A549 (cell line): ENCODE measurements around the gene ADAMTSL3. TPM values are rescaled to one million over a fixed set of nuclear protein-coding genes. Genes with fewer than 3 reads are reported as not detected.
"Not testable (repeated sequence)": the region's sequence is repeated elsewhere in the genome, so short reads cannot be mapped to it uniquely, and the experiment has no call there.

Experiments
- ATAC-seq, 2 experiments: fragments of 200-7000 bp in 1 of 2; fragments of >200 bp in 1 of 2; cut with Nextera tagmentation in 1 of 2; cut with Tn5 transposase in 1 of 2; 3 replicates each; pipeline versions ENCODE4 v1.8.0 to v1.9.1; 2018 to 2020; ENCODE audit warnings: mild to moderate bottlenecking in 1 of 2, moderate library complexity in 1 of 2
- CTCF ChIA-PET: fragments of 300-600 bp; sonication (Branson Sonifier 250); formaldehyde crosslinking; extraction: SDS; loops from one replicate; lab custom pipeline; 2021; ENCODE audit warnings: antibody characterized with exemption, inconsistent platforms; lab: Yijun Ruan, JAX
- POLR2A ChIA-PET: fragments of 350-600 bp; formaldehyde crosslinking; extraction: SDS; loops from one replicate; lab custom pipeline; 2021; ENCODE audit warnings: antibody characterized with exemption, inconsistent platforms; lab: Yijun Ruan, JAX
- DNase-seq, 2 experiments: peaks; one replicate each; pipeline versions ENCODE4 v3.0.0 to v3.0.0-alpha.2; 2011 to 2016; ENCODE audit warnings: low read depth in 1 of 2, low spot score in 1 of 2
- FAIRE-seq: peaks from 2 replicates; lab custom pipeline; 2011; peaks lifted over from hg19 to GRCh38; lab: Jason Lieb, UNC
- H3K27ac ChIP-seq, 2 experiments: fragments of >200 bp; sonication (Bioruptor Twin); formaldehyde crosslinking; 3 replicates each; pipeline ENCODE4 v1.5.1; 2016 to 2017
- H3K4me1 ChIP-seq: fragments of >200 bp; sonication (Bioruptor Twin); formaldehyde crosslinking; 3 replicates; pipeline ENCODE4 v1.6.1; 2016
- H3K4me2 ChIP-seq: fragments of >200 bp; sonication (Bioruptor Twin); formaldehyde crosslinking; 3 replicates; pipeline ENCODE4 v1.6.1; 2016
- H3K4me3 ChIP-seq: fragments of >200 bp; sonication (Bioruptor Twin); formaldehyde crosslinking; 3 replicates; pipeline ENCODE4 v1.5.1; 2016
- H3K9me3 ChIP-seq: fragments of >200 bp; sonication (Bioruptor Twin); formaldehyde crosslinking; 3 replicates; pipeline ENCODE4 v1.6.1; 2016
- BCL3 ChIP-seq: fragments of >200 bp; sonication (Bioruptor Twin); formaldehyde crosslinking; IDR thresholded peaks from 3 replicates; pipeline ENCODE4 v1.6.1; 2016
- BHLHE40 ChIP-seq: IDR thresholded peaks from 2 replicates; pipeline ENCODE4 v1.6.1; 2012; ENCODE audit warnings: low read depth, low read length, inconsistent platforms
- FOSL2 ChIP-seq, 2 experiments: fragments of 450-650 bp in 1 of 2; fragments of >200 bp in 1 of 2; sonication (Bioruptor Twin) in 1 of 2; formaldehyde crosslinking; IDR thresholded peaks; 2 replicates each; pipeline versions ENCODE4 v1.5.0 to v1.6.1; 2016 to 2020; ENCODE audit warnings: mild to moderate bottlenecking in 1 of 2, moderate library complexity in 1 of 2
- HOXA7 ChIP-seq: fragments of 250-450 bp; sonication (Bioruptor Pico); IDR thresholded peaks from 2 replicates; pipeline ENCODE4 v1.5.0; 2020; ENCODE audit warnings: mild to moderate bottlenecking, moderate library complexity
- HOXB5 ChIP-seq: fragments of 250-450 bp; sonication (Bioruptor Pico); IDR thresholded peaks from 2 replicates; pipeline ENCODE4 v1.5.0; 2020; ENCODE audit warnings: mild to moderate bottlenecking, moderate library complexity
- JUNB ChIP-seq: fragments of >200 bp; sonication (Bioruptor Twin); formaldehyde crosslinking; IDR thresholded peaks from 2 replicates; pipeline ENCODE4 v1.6.1; 2016
- POLR2A ChIP-seq: IDR thresholded peaks from 2 replicates; pipeline ENCODE4 v1.6.1; 2012; ENCODE audit warnings: mild to moderate bottlenecking, low read length
- RAD21 ChIP-seq, 2 experiments: fragments of >200 bp in 1 of 2; sonication (Bioruptor Twin) in 1 of 2; formaldehyde crosslinking in 1 of 2; IDR thresholded peaks in 1 of 2; conservative IDR thresholded peaks in 1 of 2; 2 replicates in 1 of 2; 3 replicates in 1 of 2; pipeline ENCODE4 v1.6.1; 2012 to 2018; ENCODE audit warnings: inconsistent platforms in 1 of 2
- RNF2 ChIP-seq: fragments of 200-600 bp; sonication (generic); IDR thresholded peaks from 2 replicates; pipeline ENCODE4 v1.6.1; 2016; ENCODE audit warnings: low read depth, mild to moderate bottlenecking, antibody characterized with exemption, moderate library complexity, borderline replicate concordance
- SREBF2 ChIP-seq: fragments of 450-650 bp; IDR thresholded peaks from 2 replicates; pipeline ENCODE4 v1.6.1; 2014; ENCODE audit warnings: mild to moderate bottlenecking, moderate library complexity
- ZNF302 ChIP-seq: fragments of 250-450 bp; sonication (Bioruptor Pico); IDR thresholded peaks from 2 replicates; pipeline ENCODE4 v1.9.0; 2021; ENCODE audit warnings: inconsistent platforms, mild to moderate bottlenecking, moderate library complexity
- WGBS: methylation state at CpG from one replicate; pipeline ENCODE4 v1.1.6; 2017; ENCODE audit errors: missing lambda C conversion rate; 5-methylcytosine and 5-hydroxymethylcytosine counted together
- polyA plus RNA-seq, 4 experiments: library from polyadenylated mRNA; depleted of rRNA in 3 of 4; stranded (reverse); fragments of >200 nt; fragmentation: RNase III in 1 of 4; extraction: RNeasy Plus Mini Kit Qiagen cat#74134 plus additional on column Dnase treatment in 1 of 4; gene quantifications; 2 replicates in 3 of 4; 3 replicates in 1 of 4; pipeline ENCODE4 v1.2.3, GENCODE V29; 2011 to 2017
- TF ChIP-seq, protein P1 (sequence below): fragments of 250-450 bp; sonication (Bioruptor Pico); IDR thresholded peaks from 2 replicates; pipeline ENCODE4 v1.5.0; 2021; ENCODE audit warnings: mild to moderate bottlenecking, moderate library complexity, borderline replicate concordance

Gene ADAMTSL3
- polyA plus RNA-seq, 2 of the 4 experiments (the other 2 are of a cell fraction), result 0.22 to 0.25 TPM

GRCh38 chr15:84054544-84054943 is 400.6 kb downstream of the ADAMTSL3 start:
- CTCF ChIA-PET, result interaction anchor here (1.0 kb wide), 1 partner anchor 37 kb away, joined by 3 read pairs; no protein-coding TSS in a partner anchor
- H3K27ac ChIP-seq, POLR2A ChIA-PET, H3K4me3 ChIP-seq, DNase-seq, FAIRE-seq, H3K4me1 ChIP-seq, H3K4me2 ChIP-seq, H3K9me3 ChIP-seq: not testable (repeated sequence)
- 0% methylated on average over 1 of the region's 1 CpG for WGBS
- peak; percentile 72 to 82; a peak in 5 of 6 replicates for ATAC-seq

DNA sequence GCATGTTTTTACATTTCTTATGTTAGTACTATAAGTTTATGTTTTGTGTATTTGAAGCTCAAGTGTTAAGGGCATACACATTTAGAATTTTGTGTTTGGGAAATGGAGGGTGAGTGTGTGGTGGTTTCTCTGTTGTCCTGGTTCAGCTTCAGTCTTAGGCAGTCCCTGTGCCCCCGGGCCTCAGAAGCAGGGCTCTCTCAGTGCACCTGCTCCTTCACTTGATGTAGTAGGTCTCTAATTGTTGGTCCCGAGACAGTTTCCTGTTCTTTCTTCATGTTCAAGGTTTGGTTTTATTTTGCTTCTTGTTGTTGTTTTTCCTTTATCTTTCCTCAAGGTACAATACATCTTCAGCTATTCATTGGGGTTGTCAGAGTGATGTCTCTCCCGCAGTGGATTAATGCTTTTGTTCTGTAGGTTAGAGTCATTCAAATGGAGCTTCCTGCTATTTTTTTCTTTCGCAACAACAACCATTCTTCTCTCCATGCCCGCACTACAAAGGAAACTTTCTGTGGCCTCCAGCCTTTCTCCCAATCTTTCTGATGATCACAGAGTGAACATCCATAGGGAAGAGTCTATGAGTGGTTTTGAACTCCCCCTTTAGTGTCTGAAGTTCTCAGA is 403.9 kb downstream of the ADAMTSL3 start:
- H3K27ac ChIP-seq, result no peak overlapping the region
- CTCF ChIA-PET, result no interaction called here
- no peak for FAIRE-seq
- DNase-seq, result no peak
- no peaks in the 10 kb centered on the region for H3K4me1 ChIP-seq
- 0 out of 3 replicates have a peak, but pooled peaks cover 3% of the 10 kb centered on the region for H3K9me3 ChIP-seq
- TF ChIP-seq BHLHE40 (no peak), HOXA7 (CRISPR knock-in tag) (no peak), FOSL2 (IDR thresholded peaks at IDR 0.05) (no peak), FOSL2 (CRISPR knock-in tag; IDR thresholded peaks at IDR 0.05) (no peak), POLR2A (no peak), HOXB5 (no peak), JUNB (no peak), RAD21 (conservative IDR thresholded peaks at IDR 0.05 in 1 of 2, IDR thresholded peaks at IDR 0.05 in 1 of 2) (no peak), BCL3 (no peak), RNF2 (no peak), ZNF302 (no peak), SREBF2 (no peak)
- TF ChIP-seq, protein P1, sequence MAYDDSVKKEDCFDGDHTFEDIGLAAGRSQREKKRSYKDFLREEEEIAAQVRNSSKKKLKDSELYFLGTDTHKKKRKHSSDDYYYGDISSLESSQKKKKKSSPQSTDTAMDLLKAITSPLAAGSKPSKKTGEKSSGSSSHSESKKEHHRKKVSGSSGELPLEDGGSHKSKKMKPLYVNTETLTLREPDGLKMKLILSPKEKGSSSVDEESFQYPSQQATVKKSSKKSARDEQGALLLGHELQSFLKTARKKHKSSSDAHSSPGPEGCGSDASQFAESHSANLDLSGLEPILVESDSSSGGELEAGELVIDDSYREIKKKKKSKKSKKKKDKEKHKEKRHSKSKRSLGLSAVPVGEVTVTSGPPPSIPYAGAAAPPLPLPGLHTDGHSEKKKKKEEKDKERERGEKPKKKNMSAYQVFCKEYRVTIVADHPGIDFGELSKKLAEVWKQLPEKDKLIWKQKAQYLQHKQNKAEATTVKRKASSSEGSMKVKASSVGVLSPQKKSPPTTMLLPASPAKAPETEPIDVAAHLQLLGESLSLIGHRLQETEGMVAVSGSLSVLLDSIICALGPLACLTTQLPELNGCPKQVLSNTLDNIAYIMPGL (CRISPR knock-in tag), result no peak
- POLR2A ChIA-PET, result no interaction called here
- H3K4me2 ChIP-seq, result no peak overlapping the region
- ATAC-seq, result no peak
- 19% methylated on average over 5 of the region's 5 CpGs for WGBS
- no peak overlapping the region for H3K4me3 ChIP-seq

DNA sequence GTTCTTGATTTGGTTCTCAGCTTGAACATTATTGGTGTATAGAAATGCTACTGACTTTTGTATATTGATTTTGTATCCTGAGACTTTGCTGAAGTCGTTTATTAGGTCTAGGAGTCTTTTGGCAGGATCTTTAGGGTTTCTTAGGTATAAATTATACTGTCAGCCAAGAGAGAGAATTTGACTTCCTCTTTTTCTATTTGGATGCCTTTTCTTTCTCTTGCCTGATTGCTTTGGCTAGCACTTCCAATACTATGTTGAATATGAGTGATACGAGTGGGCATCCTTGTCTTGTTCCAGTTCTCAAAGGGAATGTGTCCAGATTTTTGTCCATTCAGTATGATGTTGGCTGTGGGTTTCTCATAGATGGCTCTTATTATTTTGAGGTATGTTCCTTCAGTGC is 409.8 kb downstream of the ADAMTSL3 start:
- POLR2A ChIA-PET, ATAC-seq, DNase-seq, H3K4me1 ChIP-seq, CTCF ChIA-PET, H3K4me3 ChIP-seq, H3K9me3 ChIP-seq, H3K4me2 ChIP-seq, FAIRE-seq, H3K27ac ChIP-seq: not testable (repeated sequence)
- 0% methylated on average over 2 of the region's 2 CpGs for WGBS

GRCh38 chr15:84068674-84069073 is 414.8 kb downstream of the ADAMTSL3 start:
- not testable (repeated sequence) for H3K4me1 ChIP-seq, H3K4me2 ChIP-seq, H3K4me3 ChIP-seq, H3K9me3 ChIP-seq, DNase-seq, H3K27ac ChIP-seq, ATAC-seq
- ChIA-PET CTCF (interaction anchor here (0.6 to 1.3 kb wide), 2 partner anchors 9 to 243 kb away, joined by 3 read pairs; no protein-coding TSS in a partner anchor), POLR2A (interaction anchor here (0.6 kb wide), 1 partner anchor 47 kb away, joined by 3 read pairs; no protein-coding TSS in a partner anchor)
- FAIRE-seq, result peak; percentile 36
- 0% methylated on average over 2 of the region's 2 CpGs for WGBS

- H3K4me1 ChIP-seq, CTCF ChIA-PET, ATAC-seq, H3K27ac ChIP-seq, H3K9me3 ChIP-seq, H3K4me3 ChIP-seq, POLR2A ChIA-PET, FAIRE-seq, H3K4me2 ChIP-seq, DNase-seq: not testable (repeated sequence)
- 24% methylated on average over 2 of the region's 2 CpGs for WGBS
These were observed 424.1 kb downstream of the ADAMTSL3 start for GRCh38 chr15:84078038-84078437.

DNA sequence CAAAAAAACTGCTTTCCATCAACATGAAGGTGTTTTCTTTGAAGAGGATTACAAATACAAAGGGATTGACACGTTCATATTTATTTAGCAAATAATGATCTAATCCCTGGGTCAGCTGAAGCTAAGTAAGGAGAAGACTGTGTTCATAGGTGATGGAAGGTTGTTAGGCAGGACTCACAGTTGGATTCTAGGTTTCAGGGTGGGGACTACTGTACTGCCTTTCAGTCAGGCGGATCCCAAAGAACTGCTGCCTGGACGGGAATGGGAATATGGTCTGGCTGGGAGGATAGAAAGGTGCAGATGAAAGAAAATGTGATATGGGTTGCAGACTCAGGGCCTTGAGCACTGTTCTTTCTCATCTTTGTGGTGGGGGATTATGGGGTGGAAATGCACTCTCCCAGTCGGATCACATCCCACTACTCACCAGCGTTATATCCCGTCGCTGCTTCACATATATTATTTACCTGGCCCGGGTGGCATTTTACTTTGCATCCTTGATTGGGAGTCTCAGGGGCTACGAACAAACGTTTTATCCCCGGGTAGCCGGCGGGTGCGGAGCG is 425.5 kb downstream of the ADAMTSL3 start:
- CTCF ChIA-PET, POLR2A ChIA-PET, H3K27ac ChIP-seq, FAIRE-seq, H3K4me2 ChIP-seq, H3K4me1 ChIP-seq, H3K9me3 ChIP-seq, H3K4me3 ChIP-seq, DNase-seq: not testable (repeated sequence)
- peak; percentile 27 to 38; a peak in 4 of 6 replicates for ATAC-seq
- WGBS, result 69% methylated on average over 15 of the region's 15 CpGs
